Esophagus squamous epithelium (tissue), 4 donors: ENCODE measurements around the gene ATF5.

Source experiments
- CTCF ChIP-seq, 6 experiments: fragments of 450-650 bp in 4 of 6; fragments of 200-600 bp in 2 of 6; sonication (generic) in 2 of 6; IDR thresholded peaks; one replicate each; pipeline ENCODE4 v1.5.1; 2016 to 2019; ENCODE audit warnings: antibody characterized with exemption in 6 of 6, mild to moderate bottlenecking in 4 of 6, moderate library complexity in 4 of 6
- POLR2A ChIP-seq, 4 donors: fragments of 450-650 bp; IDR thresholded peaks; one replicate each; pipeline ENCODE4 v1.6.1; 2017; ENCODE audit warnings: antibody characterized with exemption in 4 of 4, mild to moderate bottlenecking in 4 of 4, moderate library complexity in 3 of 4

DNA sequence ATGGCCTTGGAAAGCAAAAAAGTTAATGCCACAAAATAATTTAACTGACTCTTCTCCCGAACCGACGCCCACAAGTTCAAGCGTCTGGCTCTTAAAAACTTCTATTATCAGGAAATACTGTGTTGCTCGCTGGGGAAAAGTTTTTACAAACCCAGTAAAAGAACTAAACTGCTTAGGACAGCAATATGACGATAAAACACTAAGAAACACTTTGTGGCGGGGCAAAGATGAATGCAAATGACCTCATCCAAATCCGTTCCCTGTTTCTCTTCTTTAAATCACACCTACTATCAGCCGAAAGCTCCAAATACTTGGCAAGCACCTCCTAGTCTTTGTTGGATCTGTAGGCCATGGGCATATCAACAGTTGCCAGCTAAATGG is 27.1 kb downstream of the ATF5 start:
- TF ChIP-seq CTCF (IDR thresholded peaks at IDR 0.05) (no peak), POLR2A (IDR thresholded peaks at IDR 0.05) (no peak)
